Measurements from ENCODE around the gene NAA10. TPM values are rescaled to one million over a fixed set of nuclear protein-coding genes. Genes with fewer than 3 reads are reported as not detected.
A peak's percentile ranks its signal among the peaks of the same experiment; 100 is the strongest.

The NAA10 gene
- total RNA-seq, 1 experiment from 2014 or later, result 124 TPM

GRCh38 chrX:153939573-153939972, 4.7 kb upstream of the NAA10 start (continued):
- TF ChIP-seq EZH2phosphoT487 (IDR thresholded peaks at IDR 0.05; ENCODE audit: borderline replicate concordance) (no peak), ELF1 (IDR thresholded peaks at IDR 0.05; ENCODE audit: borderline replicate concordance, low read depth) (no peak), YY1 (IDR thresholded peaks at IDR 0.05; ENCODE audit: extremely low read depth, insufficient replicate concordance, low read depth, low read length) (no peak), SRF (IDR thresholded peaks at IDR 0.05; ENCODE audit: low read depth) (no peak), ATF3 (IDR thresholded peaks at IDR 0.05) (no peak)

- peaks cover 13% of the 10 kb centered on the region for H3K79me2 ChIP-seq (ENCODE audit: insufficient read depth, low read length)
- no peak overlapping the region for H2AFZ ChIP-seq (ENCODE audit: low read depth, low read length, poor library complexity, severe bottlenecking)
- no peak overlapping the region for H3K4me3 ChIP-seq (replicated peaks in 1 of 2; ENCODE audit: low read depth in 1 of 2, low read length in 2 of 2)
- no peak overlapping the region for H3K27ac ChIP-seq (ENCODE audit: low read depth, low read length)
- H4K20me1 ChIP-seq (ENCODE audit: insufficient read depth), result no peaks in the 10 kb centered on the region
- intact Hi-C loops (cut with micrococcal nuclease), result no loop called here
- TF ChIP-seq CTCF (IDR thresholded peaks at IDR 0.05 in 2 of 3, conservative IDR thresholded peaks at IDR 0.05 in 1 of 3; ENCODE audit: borderline replicate concordance in 1 of 3, insufficient read depth in 1 of 3, low read depth in 2 of 3, low read length in 2 of 3) (0 out of 6 replicates have a peak, but pooled peaks of 1 of the 3 experiments have one; percentile 9), SRF (IDR thresholded peaks at IDR 0.05; ENCODE audit: low read depth) (no peak)
- H3K36me3 ChIP-seq (ENCODE audit: control insufficient read depth in 1 of 2, insufficient read depth in 2 of 2, low read length in 2 of 2), result no peaks in the 10 kb centered on the region
- ChIA-PET CTCF (interaction anchor here (1.0 kb wide), 1 partner anchor 9 kb away, joined by 3 read pairs; no protein-coding TSS in a partner anchor), RAD21 (ENCODE audit: low non-redundant PET in 1 of 2, low total read pairs in 2 of 2, uncharacterized antibody in 2 of 2, unreplicated experiment in 2 of 2) (no interaction called here), POLR2A (no interaction called here)
- H3K9ac ChIP-seq (ENCODE audit: low read length), result no peak overlapping the region
- H3K4me1 ChIP-seq (ENCODE audit: control insufficient read depth in 1 of 2, insufficient read depth in 2 of 2, low read length in 2 of 2), result peaks cover 3 to 12% of the 10 kb centered on the region in 2 experiments; a peak in 1 of 4 replicates
- H3K9me2 ChIP-seq (ENCODE audit: insufficient read depth), result no peaks in the 10 kb centered on the region
- H3K9me3 ChIP-seq (ENCODE audit: control insufficient read depth in 1 of 2, insufficient read depth in 1 of 2, low read depth in 1 of 2, low read length in 2 of 2), result no peaks in the 10 kb centered on the region
- no TSS peak for BruUV-seq (replicated peaks)
- ATAC-seq (no peak), DNase-seq (ENCODE audit: low read depth, low spot score) (no peak)
- H3K27me3 ChIP-seq (ENCODE audit: insufficient read depth, low read length), result no peaks in the 10 kb centered on the region
- no peak overlapping the region for H3K4me2 ChIP-seq (ENCODE audit: low read length)
Observed at GRCh38 chrX:153938226-153938786, 3.5 kb upstream of the NAA10 start.
